H1 (cell line): ENCODE measurements around the gene PLD6. TPM values are rescaled to one million over a fixed set of nuclear protein-coding genes. Genes with fewer than 3 reads are reported as not detected.

ENCODE experiments used
- BRCA1 ChIP-seq: IDR thresholded peaks from 2 replicates; pipeline ENCODE4 v1.6.1; 2012; ENCODE audit warnings: low read depth, low read length, improper control_type of control experiment
- GABPA ChIP-seq: IDR thresholded peaks from 2 replicates; pipeline ENCODE4 v1.6.1; 2011; ENCODE audit warnings: mild to moderate bottlenecking, low read length, moderate library complexity, borderline replicate concordance; ENCODE audit not compliant: insufficient read depth
- JUN ChIP-seq: IDR thresholded peaks from 2 replicates; pipeline ENCODE4 v1.6.1; 2011; ENCODE audit warnings: low read depth, mild to moderate bottlenecking, improper control_type of control experiment, low read length
- SIRT6 ChIP-seq: IDR thresholded peaks from one replicate; pipeline ENCODE4 v1.7.1; 2012; ENCODE audit warnings: low read length, inconsistent platforms
- SP4 ChIP-seq: IDR thresholded peaks from 2 replicates; pipeline ENCODE4 v1.6.1; 2012; ENCODE audit warnings: low read length, inconsistent platforms
- TEAD4 ChIP-seq: IDR thresholded peaks from 2 replicates; pipeline ENCODE4 v1.6.1; 2012; ENCODE audit warnings: low read depth, low read length, inconsistent platforms, mixed read lengths
- polyA plus RNA-seq, 7 experiments: library from polyadenylated mRNA; depleted of rRNA in 3 of 7; stranded (reverse) in 5 of 7; unstranded in 2 of 7; fragments of >200 nt in 5 of 7; fragments of 200-250 nt in 2 of 7; gene quantifications; 1 replicate in 5 of 7; 2 replicates in 1 of 7; 4 replicates in 1 of 7; pipeline versions ENCODE4 v1.2.1 to v1.2.3, GENCODE V29; 2011 to 2013; ENCODE audit warnings: missing spikeins in 2 of 7, mixed read lengths in 2 of 7
- total RNA-seq: library from RNA; stranded (reverse); fragmentation: NEBNext Ultra II Directional; extraction: Animal tissue kit (Norgen Biotek cat#: 25700); gene quantifications from 2 replicates; pipeline ENCODE4 v1.2.1, GENCODE V29; 2021
- TF ChIP-seq, protein P1 (sequence below): fragments of 300-600 bp; sonication (generic); IDR thresholded peaks from 2 replicates; pipeline ENCODE4 v1.7.1; 2012; ENCODE audit warnings: low read length, moderate library complexity, mild to moderate bottlenecking, inconsistent platforms; ENCODE audit not compliant: insufficient replicate concordance

The PLD6 gene
- total and polyA plus RNA-seq, 2 of the 8 experiments (the other 6 are each of a cell fraction or from before 2014, with no cell fraction given) = 0.20 to 0.22 TPM

DNA sequence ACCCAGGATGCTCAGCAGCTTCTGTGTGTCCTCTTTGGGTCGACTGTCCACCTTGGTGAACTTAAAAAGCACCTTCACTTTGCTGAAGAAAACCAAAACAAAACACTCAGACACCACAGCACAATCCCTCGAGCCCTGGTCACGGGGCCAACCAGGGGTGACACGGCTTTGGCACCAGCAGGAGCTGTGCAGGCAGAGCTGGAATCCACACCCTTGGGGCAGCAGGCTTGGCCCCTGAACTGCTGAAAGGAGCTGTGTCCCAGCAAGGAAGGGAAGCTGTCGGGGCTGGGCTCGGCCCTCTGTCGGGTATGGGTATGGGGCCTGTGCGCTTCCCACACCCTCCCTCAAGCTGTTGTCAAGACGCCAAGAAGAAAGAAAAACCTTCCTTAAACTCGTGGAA is 7.6 kb upstream of the PLD6 start (continued):
- TF ChIP-seq, protein P1, sequence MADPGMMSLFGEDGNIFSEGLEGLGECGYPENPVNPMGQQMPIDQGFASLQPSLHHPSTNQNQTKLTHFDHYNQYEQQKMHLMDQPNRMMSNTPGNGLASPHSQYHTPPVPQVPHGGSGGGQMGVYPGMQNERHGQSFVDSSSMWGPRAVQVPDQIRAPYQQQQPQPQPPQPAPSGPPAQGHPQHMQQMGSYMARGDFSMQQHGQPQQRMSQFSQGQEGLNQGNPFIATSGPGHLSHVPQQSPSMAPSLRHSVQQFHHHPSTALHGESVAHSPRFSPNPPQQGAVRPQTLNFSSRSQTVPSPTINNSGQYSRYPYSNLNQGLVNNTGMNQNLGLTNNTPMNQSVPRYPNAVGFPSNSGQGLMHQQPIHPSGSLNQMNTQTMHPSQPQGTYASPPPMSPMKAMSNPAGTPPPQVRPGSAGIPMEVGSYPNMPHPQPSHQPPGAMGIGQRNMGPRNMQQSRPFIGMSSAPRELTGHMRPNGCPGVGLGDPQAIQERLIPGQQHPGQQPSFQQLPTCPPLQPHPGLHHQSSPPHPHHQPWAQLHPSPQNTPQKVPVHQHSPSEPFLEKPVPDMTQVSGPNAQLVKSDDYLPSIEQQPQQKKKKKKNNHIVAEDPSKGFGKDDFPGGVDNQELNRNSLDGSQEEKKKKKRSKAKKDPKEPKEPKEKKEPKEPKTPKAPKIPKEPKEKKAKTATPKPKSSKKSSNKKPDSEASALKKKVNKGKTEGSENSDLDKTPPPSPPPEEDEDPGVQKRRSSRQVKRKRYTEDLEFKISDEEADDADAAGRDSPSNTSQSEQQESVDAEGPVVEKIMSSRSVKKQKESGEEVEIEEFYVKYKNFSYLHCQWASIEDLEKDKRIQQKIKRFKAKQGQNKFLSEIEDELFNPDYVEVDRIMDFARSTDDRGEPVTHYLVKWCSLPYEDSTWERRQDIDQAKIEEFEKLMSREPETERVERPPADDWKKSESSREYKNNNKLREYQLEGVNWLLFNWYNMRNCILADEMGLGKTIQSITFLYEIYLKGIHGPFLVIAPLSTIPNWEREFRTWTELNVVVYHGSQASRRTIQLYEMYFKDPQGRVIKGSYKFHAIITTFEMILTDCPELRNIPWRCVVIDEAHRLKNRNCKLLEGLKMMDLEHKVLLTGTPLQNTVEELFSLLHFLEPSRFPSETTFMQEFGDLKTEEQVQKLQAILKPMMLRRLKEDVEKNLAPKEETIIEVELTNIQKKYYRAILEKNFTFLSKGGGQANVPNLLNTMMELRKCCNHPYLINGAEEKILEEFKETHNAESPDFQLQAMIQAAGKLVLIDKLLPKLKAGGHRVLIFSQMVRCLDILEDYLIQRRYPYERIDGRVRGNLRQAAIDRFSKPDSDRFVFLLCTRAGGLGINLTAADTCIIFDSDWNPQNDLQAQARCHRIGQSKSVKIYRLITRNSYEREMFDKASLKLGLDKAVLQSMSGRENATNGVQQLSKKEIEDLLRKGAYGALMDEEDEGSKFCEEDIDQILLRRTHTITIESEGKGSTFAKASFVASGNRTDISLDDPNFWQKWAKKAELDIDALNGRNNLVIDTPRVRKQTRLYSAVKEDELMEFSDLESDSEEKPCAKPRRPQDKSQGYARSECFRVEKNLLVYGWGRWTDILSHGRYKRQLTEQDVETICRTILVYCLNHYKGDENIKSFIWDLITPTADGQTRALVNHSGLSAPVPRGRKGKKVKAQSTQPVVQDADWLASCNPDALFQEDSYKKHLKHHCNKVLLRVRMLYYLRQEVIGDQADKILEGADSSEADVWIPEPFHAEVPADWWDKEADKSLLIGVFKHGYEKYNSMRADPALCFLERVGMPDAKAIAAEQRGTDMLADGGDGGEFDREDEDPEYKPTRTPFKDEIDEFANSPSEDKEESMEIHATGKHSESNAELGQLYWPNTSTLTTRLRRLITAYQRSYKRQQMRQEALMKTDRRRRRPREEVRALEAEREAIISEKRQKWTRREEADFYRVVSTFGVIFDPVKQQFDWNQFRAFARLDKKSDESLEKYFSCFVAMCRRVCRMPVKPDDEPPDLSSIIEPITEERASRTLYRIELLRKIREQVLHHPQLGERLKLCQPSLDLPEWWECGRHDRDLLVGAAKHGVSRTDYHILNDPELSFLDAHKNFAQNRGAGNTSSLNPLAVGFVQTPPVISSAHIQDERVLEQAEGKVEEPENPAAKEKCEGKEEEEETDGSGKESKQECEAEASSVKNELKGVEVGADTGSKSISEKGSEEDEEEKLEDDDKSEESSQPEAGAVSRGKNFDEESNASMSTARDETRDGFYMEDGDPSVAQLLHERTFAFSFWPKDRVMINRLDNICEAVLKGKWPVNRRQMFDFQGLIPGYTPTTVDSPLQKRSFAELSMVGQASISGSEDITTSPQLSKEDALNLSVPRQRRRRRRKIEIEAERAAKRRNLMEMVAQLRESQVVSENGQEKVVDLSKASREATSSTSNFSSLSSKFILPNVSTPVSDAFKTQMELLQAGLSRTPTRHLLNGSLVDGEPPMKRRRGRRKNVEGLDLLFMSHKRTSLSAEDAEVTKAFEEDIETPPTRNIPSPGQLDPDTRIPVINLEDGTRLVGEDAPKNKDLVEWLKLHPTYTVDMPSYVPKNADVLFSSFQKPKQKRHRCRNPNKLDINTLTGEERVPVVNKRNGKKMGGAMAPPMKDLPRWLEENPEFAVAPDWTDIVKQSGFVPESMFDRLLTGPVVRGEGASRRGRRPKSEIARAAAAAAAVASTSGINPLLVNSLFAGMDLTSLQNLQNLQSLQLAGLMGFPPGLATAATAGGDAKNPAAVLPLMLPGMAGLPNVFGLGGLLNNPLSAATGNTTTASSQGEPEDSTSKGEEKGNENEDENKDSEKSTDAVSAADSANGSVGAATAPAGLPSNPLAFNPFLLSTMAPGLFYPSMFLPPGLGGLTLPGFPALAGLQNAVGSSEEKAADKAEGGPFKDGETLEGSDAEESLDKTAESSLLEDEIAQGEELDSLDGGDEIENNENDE = no peak
- no peak for TF ChIP-seq JUN
- no peak for TF ChIP-seq SP4
- TF ChIP-seq BRCA1 = no peak
- TF ChIP-seq GABPA = no peak
- no peak for TF ChIP-seq TEAD4
- TF ChIP-seq SIRT6 = no peak
